ENCODE measurements around the gene PLPP1. TPM values are rescaled to one million over a fixed set of nuclear protein-coding genes. Genes with fewer than 3 reads are reported as not detected.

PLPP1 gene
- 42.9 and 122 TPM in 2 replicates for total RNA-seq

DNA sequence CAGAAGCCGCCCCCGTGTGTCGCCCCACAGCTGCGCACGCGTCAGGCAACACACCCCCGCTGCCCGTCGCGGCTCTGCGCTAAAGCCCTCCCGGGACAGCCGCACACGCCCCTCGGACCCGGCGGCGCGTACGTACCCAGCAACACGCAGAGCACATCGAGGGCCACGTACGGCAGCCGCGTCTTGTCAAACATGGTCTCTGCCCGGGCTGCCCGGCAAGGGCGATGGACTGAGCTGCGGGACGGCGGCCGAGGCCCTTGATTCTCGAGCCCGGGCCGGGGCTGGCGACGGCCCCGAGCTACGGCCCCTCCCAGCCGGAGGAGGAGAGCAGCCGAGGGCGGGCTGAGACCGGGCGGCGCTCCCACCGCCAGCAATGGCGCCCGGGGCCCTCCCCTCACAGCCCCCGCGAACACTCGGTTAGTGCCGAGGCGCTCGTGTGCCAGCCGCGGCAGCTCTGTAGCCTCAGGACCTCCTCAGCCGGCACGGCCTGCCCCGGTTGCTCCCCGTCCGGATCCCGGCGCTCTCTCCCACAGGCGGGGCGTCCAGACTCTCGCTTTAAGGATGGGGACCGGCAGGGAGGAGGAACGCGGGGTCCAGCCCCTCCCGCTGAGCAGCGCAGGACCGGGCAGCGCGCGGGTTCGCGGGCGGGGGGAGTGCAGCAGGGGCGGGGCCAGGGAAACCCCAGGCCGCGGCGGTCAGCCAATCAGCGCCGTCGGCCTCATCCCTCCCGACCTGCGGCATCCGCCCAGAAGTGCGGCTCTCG, at the start of gene PLPP1:
Gene PLPP1, minus strand, starts transcription at position 529 of the 763 bp plus-strand sequence. Its CDS starts 335 bp downstream, at position 194.

Other genes starting within 250 kb of the PLPP1 start
- gene DHX29, start 227.3 kb downstream of the PLPP1 start, total RNA-seq: 34.1 and 38.5 TPM in 2 replicates
- 151 and 181 TPM in 2 replicates for gene MTREX, start 227.0 kb downstream of the PLPP1 start, total RNA-seq
- gene SLC38A9, start 177.4 kb upstream of the PLPP1 start, total RNA-seq: 28.8 and 31.0 TPM in 2 replicates
- gene DDX4, start 203.1 kb upstream of the PLPP1 start, total RNA-seq: 0.28 TPM in 1 of 2 replicates, not detected in the other

Measured in regular cardiac myocyte (primary cell).